CD4-positive, alpha-beta T cell treated with Interleukin-10 for 1 hour (primary cell): ENCODE data around the gene RETREG3.
"Not testable (repeated sequence)": the region's sequence is repeated elsewhere in the genome, so short reads cannot be mapped to it uniquely, and the experiment has no call there.

Source experiments
- DNase-seq: peaks from one replicate; pipeline ENCODE4 v3.0.0-alpha.2; 2020

The RETREG3 gene

DNA sequence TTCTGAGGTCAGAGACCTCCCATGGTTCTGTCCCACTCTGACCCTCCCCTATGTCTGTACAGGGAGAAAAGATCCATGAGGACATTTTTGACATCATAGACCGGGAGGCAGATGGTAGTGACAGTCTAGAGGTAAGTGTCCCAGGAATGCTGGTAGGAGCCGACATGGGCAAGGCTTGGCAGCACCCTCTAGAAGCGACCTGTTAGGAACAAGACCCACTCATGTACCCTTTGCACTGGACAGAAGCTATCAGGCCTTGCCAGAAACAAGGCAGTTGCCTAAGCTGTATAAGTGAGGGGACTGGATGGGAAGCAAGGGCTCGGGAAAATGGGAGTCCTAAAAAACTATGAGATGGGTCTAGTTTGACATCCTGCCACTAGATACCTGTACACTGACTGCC is 2.8 kb upstream of the RETREG3 start:
- DNase-seq, result no peak

DNA sequence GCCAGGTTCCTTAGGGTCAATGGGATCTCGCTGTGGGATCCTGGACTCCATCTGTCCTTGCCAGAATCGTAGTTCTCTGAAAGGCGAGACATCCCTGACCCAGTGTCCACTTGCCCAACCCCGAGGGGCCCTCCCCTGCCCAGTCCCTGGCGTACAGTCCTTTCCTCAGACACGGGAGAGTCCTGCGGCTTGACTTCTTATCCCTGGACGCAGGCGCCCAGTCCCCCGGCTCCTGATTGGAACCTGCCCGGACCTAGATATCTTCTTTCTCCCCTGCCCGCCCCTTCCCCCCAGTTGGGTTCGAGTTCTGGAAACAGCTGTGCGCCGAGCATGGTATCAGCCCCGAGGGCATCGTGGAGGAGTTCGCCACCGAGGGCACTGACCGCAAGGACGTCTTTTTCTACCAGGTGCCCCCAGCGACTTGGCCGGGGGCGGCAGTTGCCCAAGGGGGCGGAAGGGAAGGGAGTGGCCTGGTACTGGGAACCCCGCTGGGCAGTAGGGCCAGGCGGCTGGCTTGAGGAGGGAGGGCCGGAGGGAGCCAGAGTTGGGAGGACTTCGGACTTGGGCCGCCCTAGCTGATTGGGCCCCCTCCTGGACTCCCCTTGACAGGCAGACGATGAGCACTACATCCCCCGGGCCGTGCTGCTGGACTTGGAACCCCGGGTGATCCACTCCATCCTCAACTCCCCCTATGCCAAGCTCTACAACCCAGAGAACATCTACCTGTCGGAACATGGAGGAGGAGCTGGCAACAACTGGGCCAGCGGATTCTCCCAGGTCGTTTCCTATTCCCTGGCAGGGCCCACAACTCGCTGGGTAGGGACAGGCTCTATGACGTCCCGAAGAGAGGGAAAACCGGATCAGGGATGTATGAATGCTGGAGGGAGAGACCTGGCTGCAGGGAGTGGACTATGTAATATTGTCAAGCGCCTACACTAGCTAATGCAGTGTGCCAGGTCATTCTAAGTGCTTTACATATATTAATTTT is 934 bp upstream of the RETREG3 start:
- DNase-seq, result not testable (repeated sequence)

DNA sequence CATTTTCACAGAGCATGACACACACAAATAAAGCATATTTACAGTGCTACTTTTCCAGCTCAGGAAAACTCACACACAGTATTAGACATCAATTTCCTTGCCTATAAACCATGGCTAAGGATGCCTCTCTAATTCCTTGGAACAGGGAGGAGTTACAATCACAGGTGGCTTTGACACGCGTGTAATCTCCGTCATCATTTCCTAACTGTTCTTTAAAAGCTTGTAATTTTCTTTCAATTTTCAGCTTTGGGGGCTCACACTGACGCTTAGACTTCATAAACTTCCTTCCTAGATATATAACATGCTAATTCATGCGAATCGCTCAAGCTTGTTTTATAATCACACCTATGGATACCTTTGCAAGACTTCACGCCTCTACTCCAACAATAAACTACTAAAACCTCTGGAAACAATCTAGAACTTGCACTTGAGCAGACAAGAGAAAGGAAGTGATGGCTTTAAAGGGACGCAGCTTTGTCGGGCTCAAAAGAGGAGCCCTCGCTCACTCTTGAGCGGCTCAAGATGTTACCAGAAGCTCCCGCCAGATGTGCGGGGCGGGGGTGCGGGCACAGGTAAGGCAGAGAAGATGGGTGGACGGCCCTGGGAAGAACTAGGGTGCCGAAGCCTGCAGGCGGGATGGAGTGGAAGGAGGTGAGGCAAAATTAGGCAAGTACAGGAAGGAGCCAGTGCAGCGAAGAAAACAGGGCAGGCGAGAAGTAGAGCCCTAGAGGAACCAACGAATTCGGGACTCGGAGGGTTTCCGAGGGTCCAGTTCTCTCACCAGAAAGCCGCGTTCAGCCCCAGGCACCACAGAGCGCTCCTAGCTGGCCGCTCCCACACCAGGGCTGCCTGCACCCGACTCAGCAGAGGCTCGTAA is 631 bp downstream of the RETREG3 start:
- DNase-seq, result peak; percentile 27

DNA sequence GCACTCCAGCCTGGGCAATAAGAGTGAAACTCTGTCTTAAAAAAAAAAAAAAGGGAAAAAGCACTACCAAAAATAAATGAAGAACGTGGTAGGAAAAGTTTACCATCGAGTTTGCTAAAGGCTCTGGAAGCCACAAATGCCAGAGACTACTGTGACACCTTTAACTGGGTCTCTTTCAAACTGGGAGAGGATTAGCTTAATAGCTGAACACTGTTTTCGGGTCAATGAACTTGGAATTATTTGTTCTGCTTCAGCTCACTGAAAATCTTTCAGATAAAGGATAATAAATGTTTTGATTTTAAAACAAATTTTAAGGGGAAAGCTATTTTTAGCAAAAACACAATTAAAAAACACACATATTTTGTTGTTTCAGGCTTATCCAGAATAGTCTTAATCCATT is 1.4 kb downstream of the RETREG3 start:
- no peak for DNase-seq

DNA sequence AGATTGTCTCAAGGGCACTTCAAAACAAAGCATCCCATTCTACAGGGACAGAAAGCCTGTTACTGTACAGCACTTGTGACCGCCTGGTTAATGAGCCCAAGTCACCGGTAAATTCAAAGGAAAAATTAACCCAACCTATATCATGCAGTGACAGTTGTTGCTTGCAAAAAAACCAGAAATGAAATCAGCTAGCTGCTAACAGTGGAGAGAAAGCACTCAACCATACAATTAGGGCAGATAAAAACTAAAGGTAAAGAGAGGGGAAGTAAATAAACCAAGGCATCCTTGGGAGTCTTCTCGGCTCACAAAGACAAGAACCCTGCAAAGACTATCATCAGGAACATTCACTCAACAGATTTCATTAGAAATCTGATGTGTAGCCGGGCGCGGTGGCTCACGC is 5.9 kb downstream of the RETREG3 start:
- no peak for DNase-seq

DNA sequence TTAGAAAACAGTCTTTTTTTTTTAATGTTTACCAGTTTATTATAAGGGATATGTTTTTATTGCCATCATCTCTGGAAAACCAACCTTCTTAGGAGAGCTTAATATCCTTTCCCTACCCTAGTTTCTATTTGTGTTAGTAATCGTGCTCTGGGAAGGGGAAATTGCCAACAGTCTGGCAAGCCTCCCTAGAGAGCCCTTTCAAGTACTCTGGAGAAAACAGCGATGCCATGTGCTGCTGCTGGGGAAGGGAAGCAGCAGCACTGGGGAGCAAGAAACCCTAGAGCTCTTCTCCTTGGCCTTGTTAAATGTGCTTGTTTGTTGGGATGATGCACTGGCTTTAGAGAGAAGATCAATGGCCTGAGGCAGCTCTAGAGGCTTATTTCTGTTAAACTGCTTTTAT is 10.3 kb downstream of the RETREG3 start:
- no peak for DNase-seq

DNA sequence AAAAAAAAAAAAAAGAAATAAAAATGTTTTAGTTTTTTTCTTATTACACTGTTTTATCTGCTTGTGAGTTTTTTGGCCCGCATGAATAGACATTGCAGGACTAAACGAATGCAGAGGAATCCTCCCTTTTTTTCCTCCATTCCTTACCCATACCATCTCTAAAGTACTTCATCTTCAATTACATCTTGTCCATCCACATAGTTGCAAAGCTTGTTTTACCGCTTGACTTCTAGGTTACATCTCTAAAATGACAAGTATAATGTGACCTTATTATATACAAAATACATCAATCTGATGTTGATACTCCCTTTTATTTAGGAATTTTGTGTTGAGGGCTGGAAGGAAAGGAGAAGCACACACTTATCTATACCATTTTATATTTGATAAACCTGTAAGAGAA is 12.8 kb downstream of the RETREG3 start:
- no peak for DNase-seq

DNA sequence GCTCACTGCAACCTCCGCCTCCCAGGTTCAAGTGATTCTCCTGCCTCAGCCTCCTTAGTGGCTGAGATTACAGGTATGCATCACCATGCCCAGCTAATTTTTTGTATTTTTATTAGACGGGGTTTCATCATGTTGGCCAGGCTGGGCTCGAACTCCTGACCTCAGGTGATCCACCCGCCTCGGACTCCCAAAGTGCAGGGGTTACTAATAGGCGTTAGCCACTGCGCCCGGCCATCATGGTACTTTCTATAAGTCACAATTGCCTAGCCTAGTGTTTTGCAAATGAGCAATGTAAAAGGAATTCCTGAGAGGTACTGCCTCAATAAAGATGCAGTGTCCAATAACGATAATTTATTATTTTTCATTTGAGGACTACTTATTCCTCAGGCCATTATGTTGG is 17.8 kb downstream of the RETREG3 start:
- no peak for DNase-seq

DNA sequence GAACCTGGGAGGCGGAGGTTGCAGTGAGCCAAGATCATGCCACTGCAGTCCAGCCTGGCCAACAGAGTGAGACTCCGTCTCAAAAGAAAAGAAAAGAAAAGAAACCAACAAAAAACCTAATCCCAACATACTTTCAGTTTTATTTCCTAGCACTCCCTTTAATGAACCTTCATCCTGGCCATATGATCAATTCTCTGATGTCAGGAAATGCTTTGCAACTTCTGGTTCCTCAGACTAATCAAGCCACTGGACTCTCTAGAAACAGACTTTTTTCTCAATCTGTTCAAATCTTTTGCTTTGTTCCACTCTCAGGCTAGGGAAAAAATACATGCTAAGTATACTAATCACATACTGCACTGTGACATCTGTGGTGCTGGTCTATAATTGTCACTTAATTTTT is 18.3 kb downstream of the RETREG3 start:
- no peak for DNase-seq

DNA sequence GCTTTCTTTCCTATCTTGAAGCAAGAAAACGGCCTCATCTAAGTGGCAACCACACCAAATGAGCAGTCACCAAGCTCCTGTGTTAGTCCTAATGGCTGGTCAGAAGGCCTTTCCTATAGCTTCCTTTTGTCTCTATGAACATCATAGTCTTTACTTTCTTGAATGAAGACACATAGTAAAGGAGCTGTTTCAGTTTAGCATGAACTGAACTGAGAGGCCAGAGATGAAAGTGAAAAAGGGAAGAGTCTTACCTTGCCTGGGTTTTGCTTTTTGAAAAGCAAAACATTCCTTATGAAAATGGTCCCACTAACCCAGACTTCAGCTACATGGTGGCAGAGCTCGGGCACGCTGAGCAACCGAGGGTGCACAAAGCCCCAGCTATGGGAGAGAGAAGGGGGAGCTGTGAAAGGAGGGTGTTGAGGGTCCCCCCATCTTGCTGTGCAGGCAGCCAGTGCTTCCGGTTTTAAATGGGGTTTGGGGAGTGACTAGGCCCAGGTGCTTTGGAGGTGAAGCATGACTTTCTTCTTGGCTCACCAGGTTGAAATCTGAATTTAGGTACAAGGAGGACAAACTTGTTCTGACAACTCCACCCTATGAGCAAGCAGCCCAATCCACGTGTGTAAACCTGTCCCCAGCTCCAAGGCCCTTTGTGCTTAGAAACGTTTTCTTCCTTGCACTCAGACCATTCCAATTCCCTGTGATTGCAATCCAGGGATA is 22.5 kb downstream of the RETREG3 start:
- DNase-seq, result no peak

DNA sequence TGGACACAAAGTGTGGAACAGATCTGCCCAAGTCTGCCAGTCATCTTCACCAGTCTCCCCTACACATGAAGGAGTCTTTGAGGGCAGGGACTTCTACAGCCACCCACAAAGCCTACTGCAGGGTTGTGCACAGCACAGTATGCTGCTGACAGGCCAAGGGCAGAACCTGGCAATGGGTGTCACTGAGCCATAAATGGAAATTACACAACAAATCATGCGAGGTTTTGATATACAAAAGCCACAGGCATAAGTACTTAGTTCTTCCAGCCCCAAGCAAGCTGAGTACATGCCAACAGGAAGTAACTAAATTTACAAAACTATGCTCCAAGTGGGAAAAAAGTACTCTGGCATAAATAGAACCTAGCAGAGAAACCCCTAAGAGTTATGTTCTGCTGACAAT is 23.8 kb downstream of the RETREG3 start:
- DNase-seq, result no peak

DNA sequence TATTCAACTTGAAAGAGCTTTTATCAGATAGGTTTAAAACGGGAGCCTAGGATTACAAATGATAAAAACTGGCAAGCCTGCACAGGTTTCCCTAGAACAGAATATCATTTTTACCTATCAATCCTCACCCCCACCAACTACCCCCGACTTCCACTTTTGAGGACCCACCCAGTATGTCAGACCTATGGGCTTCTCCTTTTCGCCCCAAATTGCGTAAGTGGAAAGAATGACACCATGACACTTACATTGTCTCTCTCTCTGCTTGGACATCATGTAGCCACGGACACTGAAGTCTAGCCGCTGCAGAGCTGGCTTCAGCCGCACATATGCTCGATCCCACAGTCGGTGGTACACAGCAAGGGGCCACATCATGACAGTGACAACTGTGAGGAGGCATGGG is 24.3 kb downstream of the RETREG3 start:
- no peak for DNase-seq

DNA sequence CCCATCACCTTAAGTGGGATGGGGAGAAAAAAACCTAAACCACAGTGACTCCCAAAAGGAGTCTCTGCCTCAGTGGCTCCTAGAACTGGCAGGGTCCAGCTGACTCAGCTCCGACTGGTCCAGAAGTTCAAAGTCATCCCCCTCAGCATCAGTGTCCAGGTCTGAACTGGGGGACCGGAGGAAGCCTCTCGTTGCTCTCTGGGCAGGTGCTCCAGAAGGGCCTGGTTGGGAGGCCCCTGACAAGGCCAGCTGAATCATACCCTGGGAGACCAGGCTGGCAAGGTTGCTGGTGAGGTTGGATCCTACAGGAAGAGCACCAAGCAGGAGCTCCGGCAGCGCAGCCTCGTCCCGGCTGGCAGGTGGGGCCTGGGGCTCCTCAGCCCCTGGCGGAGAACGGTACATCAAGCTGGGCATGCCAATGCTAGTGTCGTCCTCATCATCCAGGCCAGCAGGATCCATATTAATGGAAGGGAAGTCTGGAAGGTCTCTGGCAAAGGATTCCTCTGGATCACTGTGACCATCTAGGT is 27.4 kb downstream of the RETREG3 start:
- no peak for DNase-seq

DNA sequence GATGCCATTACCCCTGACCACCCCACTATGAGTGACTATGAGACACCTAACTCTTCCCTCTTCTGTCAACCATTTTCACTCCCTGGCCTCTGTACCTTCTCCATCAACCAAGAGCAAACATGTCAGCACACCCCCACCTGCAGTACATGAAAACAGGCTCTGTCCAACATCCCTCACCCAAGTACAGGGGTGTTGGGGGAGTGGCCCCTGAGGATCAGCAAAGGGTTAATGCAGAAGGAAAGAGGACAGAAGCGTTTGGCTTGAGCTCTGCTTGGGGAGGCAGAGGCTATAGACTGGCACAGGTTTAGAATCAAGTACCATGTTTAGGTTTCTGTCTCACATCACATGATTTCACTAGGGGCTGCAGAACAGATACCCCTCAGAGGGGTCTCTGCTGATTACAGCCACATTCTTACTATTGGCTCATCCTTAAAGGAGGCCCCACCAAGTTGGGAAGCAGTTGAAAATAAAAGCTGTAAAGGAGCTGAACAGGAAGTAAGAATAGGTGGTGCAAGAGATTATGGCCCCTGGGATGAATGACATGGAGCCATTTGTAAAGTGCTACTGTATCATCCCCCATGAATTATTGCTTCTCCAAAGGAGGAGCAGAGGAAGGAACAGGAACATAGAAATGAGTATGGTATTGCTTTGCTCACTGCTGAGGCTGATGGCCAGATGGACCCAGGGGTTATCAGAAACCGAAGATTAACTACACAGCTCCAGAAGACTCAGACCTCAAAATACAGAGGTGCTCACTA is 29.2 kb downstream of the RETREG3 start:
- DNase-seq, result no peak

DNA sequence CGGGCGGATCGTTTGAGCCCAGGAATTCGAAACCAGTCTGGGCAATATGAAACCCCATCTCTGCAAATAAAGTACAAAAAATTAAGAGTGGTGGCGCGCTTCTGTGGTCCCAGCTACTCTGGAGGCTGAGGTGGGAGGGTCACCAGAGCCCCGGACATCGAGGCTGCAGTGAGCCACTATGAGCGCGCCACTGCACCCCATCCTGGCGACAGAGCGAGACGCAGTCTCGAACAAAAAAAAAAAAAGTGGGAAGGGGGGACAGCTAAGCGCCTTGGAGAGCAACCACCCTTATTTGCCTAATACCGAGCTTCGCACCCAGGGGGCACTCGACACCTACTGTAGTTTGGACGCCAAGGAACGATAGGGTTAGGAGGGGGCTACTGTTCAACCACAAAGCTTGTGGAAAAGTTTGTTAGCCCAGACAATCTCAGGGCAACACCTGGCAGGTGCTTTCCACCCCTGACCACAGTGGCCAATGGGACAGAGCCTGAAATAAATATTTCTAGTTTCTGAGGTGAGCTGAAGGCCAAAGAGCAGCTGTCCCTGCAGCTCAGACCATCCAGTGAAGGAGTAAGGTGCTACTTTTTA is 30.8 kb downstream of the RETREG3 start:
- DNase-seq, result peak; percentile 76

DNA sequence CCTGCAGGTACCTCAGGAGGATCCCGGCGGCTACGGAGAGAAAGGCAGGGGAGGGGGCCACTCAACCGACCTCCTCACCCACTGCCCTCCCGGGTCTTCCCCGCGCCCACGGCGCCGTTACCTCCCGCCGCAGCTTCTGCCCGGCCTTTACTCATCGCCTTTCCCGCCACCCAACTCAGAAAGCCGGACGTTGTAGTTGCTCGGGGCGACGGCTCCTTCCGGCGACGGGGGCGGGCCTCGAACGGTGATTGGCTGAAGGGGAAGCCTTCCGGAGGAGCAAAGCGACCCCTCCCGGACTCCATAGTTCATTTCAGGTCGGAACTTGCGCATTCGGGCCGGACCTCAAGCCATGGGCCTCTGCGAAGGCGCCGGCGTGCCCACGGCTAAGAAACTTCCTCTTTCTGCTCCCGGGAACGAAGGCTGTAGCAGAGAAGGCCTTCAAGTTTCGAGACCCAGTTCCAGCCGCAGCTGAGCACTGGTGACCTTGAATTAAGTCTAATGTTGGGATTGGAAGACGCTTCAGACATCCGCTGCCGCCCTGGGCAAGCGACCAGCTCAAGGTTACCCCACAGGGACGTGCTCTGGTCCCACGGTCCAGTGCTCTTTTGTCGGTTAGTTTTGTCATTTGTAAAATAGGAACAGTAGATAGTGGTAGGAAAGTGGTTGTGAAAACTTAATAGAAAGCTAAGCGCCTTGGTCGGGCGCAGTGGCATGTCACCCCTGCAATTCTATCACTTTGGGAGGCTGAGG is 31.5 kb downstream of the RETREG3 start, which contains the start of gene PSMC3IP:
Gene PSMC3IP (minus strand): TSS at position 198 of the 750 bp plus-strand sequence. CDS start 43 bp downstream, at position 155.
- DNase-seq, result peak; percentile 92

DNA sequence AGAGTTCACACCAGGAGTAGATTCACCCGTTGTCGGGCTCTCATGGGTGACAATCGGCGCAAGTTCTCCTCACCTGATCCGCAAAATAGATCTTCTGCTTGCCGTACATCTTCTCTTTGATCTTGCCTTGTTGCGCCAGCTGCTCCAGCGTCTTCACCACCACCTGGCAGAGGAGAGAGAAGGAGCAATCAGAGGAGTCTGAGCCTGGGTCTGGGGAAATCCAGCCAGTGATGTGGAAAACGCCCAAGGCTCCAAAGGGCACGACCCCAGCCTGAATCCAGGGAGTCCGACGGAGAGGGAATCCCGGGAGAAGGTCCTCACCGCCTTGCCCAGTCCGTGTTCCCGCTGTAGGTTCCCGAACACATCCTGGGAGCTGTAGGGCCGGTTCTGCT is 32.0 kb downstream of the RETREG3 start:
- no peak for DNase-seq

DNA sequence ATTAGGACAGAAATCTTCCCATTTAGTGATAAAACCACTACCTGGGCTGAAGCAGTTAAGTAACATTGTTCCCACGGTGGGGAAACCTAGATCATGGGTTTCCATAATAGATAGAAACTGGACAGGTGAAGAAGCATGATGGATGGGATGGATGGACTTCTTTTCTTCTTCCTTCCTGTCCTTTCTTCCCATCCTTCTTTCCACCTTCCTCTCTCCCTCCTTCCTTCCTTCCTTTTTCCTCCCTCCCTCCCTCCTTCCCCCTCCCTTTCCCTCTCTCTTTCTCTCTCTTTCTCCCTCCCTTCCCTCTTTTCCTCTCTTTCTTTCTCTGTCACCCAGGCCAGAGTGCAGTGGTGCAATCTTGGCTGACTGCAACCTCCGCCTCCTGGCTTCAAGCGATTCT is 34.7 kb downstream of the RETREG3 start:
- no peak for DNase-seq

DNA sequence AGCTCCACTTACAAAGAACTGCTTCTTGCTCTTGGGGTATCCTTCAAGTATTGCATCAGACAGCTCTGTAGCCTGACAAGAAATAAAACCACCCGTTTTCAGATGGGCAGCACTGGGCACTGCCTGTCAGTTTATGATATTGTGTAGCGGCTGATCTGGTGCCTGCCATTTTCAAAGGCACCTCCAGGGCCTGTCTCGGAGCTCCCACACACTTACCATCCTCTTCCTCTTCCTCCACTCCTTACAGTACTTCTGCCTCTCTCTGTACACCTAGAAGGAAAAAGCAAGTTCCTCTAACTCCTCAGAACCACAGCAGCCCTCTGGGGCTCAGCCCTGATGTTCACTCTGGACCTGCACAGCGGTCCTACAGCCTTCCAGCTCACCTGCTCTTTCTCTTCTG is 36.1 kb downstream of the RETREG3 start:
- no peak for DNase-seq

DNA sequence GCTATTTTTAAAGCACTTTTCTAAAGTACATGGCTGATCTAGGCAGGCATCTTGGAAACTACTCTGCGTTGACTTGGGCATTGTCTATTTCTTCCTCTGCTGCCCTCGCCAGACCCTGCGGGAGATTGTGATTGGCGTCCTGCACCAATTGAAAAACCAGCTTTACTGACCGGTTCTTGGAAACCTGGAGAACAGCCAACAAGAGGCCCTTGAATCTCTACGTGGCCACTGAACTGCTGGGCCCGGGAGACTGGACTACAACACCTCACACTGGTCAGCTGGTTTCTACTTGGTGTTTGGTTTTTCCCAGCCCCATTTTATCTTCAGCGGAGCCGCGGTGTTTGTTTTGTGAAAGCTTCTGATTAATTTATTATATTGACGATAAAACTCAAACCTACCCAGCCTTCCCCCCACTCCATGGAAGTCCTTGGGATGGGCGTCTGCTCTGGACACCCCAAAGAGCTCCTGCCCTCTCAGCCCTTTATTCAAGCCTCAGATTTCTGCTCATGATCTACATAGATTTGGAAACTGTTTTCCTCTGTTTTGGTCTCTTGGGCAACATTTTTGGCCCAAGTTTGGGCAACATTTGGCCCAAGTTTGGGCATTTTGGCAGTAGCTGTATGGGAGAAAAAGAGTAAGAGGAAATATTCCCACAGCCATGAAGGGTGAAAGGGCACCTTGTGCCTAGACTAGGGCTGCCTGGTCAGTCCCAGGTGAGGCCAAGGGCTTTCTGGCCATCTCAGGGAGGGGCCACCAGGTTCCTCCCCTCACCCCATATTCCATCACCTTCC is 37.5 kb downstream of the RETREG3 start:
- DNase-seq, result no peak
